Frontal cortex (tissue), 4 donors: ENCODE data around the gene DMAC2L. TPM values are rescaled to one million over a fixed set of nuclear protein-coding genes. Genes with fewer than 3 reads are reported as not detected.
"Not testable (repeated sequence)": the region's sequence is repeated elsewhere in the genome, so short reads cannot be mapped to it uniquely, and the experiment has no call there.

Source experiments
- DNase-seq, 2 donors: peaks; one replicate each; pipeline ENCODE4 v3.0.0; 2012; ENCODE audit warnings: low spot score in 2 of 2
- FAIRE-seq: peaks from 2 replicates; lab custom pipeline; 2012; peaks lifted over from hg19 to GRCh38; lab: Jason Lieb, UNC
- total RNA-seq: library from RNA; depleted of rRNA; stranded (reverse); fragments of >200 nt; gene quantifications from one replicate; pipeline ENCODE4 v1.2.3, GENCODE V29; 2014
- donor health status: control.
- donor health status: control.
- donor health status: control.

The DMAC2L gene
- total RNA-seq = 7.7 TPM

GRCh38 chr14:50311972-50312733, at the start of gene DMAC2L, which contains the start of gene L2HGDH:
TSS of gene DMAC2L (plus strand) at chr14:50312324. CDS start at chr14:50321488, 9,164 bp downstream.
TSS of gene L2HGDH (minus strand) at chr14:50312229. CDS start at chr14:50312150, 79 bp downstream.
- DNase-seq (peak; percentile 96 to 97), FAIRE-seq (no peak)

GRCh38 chr14:50262865-50263264, 49.3 kb upstream of the DMAC2L start:
- DNase-seq (no peak), FAIRE-seq (no peak)

DNA sequence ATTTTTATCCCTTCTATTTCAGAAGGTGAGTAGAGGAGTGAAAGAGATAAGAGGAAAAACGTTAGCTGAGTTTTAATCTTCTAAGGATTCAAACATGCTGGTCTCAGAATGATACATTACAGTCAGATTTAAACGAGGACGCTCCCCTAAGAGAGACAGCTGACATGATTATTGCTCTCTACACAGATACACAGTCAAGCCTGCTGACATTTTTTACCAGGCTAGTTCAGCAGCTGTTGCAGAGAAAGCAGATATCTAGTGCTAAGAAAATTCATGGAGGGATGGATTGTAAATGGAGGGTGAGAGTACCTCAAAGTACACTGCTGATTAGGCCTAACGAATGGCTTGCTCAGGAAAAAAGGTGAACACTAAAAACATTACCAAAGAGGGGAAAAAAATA, 48.8 kb upstream of the DMAC2L start:
- DNase-seq = no peak
- FAIRE-seq = no peak

DNA sequence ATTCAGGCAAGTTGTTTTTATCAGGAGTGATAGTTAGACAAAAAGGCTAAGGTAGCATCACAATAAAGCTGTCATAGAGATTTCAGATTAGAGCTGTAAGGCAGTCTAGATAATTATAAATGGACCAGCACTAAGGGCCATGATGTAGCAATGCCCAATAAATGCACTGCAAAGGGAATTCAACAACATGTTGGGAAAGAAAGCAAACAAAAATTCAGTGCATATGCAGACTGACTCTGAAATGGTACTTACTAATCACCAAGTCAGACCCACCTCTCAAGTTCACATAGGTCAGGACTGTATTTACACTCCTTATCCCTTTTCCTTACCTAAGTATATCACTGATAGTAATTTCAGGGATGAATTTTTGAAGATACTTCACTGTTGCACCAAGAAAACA, 47.1 kb upstream of the DMAC2L start:
- DNase-seq = no peak
- FAIRE-seq = no peak

GRCh38 chr14:50270932-50271331, 41.2 kb upstream of the DMAC2L start:
- FAIRE-seq = no peak
- no peak for DNase-seq

DNA sequence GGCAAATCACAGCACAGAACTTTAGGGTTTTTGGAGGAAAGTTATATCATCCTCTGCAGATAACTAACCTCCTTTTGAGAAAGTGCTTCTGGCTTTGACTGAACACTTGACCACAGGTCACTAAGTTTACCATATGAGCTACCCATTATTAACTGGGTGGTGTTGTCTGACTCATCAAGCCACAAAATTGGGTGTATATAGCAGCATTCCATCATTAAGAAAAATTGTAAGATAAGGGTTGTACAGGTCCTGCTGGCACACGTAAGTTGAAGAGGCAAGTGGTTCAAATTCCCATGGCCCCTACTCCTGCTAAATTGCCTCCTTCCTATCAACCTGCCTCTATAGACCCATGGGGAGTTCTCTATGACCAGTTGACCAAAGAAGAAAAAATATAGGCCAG, 39.6 kb upstream of the DMAC2L start:
- DNase-seq = no peak
- FAIRE-seq = no peak

DNA sequence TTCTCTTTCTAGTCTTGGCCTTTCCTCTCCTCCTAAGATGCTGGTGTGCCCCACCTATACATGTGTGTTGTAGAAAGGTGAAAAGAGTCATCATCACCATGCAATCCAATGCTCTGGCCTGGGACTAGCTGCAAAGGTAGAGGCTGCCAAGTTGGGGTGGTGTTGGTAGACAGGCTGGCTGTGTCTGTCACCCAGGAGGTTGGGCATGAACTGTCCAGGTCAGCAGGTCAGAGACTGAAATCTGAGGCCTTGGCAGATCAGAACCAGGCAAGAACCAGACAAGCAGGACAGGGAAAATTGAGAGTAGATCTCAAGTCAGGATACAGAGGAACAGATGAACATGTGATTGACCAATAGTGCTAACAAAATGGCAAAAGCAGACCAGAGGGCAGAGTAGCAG, 26.3 kb upstream of the DMAC2L start:
- no peak for FAIRE-seq

GRCh38 chr14:50288146-50288545, 24.0 kb upstream of the DMAC2L start:
- FAIRE-seq (no peak), DNase-seq (no peak)

More for the DNA sequence above, 26.3 kb upstream of the DMAC2L start:
- DNase-seq = no peak

DNA sequence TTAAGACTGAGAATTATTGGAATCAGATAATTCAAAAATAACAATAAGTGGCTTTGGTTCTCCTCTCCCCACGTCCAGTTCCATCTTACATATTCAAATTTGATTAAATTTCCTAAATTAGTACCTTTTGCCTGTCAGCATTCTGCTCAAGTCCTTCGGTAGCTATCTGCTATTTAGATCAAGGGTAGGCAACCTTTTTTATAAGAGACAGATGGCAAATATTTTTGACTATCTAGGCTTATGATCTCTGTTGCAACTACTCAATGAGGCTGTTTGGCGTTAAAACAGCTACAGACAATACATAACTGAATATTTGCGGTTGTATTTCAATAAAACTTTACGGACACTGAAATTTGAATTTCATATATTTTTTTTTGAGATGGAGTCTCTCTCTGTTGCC, 21.8 kb upstream of the DMAC2L start:
- no peak for FAIRE-seq
- no peak for DNase-seq

DNA sequence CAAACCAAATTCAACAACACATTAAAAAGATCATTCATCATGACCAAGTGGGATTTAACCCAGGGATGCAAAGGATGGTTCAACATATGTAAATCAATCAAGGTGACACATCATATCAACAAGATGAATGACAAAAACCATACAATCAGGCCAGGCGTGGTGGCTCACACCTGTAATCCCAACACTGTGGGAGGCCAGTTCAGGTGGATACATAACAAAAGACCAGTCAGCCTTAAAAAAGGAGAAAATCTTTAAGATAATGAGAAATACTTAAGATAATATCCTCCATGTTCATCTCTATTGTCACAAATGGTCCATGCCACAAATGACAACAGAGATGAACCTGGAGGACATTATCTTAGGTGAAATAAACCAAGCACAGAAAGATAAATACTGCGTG, 12.5 kb upstream of the DMAC2L start:
- no peak for DNase-seq
- FAIRE-seq = no peak

GRCh38 chr14:50301914-50302313, 10.2 kb upstream of the DMAC2L start:
- FAIRE-seq = no peak
- no peak for DNase-seq

- FAIRE-seq (no peak), DNase-seq (no peak)
Observed at GRCh38 chr14:50303744-50304471, 8.2 kb upstream of the DMAC2L start.

DNA sequence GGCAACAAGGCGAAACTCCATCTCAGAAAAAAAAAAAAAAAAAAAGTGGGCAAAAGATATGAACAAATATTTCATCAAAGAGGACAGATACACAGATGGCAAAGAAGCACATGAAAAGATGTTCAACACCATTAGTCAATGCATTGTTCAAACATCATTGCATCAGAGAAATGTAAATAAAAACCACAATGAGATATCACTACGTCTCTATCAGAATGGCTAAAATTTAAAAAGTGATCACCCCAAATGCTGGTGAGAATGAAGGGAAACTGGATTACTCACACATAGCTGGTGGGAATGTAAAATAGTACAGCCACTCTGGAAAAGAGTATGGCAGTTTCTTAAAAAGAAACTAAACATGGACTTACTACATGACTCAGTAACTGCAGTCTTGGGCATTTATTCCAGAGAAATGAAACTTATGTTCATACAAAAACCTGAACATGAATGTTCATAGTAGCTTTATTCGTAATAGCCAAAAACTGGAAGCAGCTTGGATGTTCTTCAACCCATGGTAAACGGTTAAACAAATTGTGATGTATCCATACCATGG, 3.7 kb upstream of the DMAC2L start:
- DNase-seq (no peak), FAIRE-seq (no peak)

- FAIRE-seq (no peak), DNase-seq (no peak)
Observed at GRCh38 chr14:50310445-50310844, 1.7 kb upstream of the DMAC2L start.

GRCh38 chr14:50311337-50311971, 670 bp upstream of the DMAC2L start:
- FAIRE-seq (no peak), DNase-seq (peak in 1 of 2 donors; percentile 18)

DNA sequence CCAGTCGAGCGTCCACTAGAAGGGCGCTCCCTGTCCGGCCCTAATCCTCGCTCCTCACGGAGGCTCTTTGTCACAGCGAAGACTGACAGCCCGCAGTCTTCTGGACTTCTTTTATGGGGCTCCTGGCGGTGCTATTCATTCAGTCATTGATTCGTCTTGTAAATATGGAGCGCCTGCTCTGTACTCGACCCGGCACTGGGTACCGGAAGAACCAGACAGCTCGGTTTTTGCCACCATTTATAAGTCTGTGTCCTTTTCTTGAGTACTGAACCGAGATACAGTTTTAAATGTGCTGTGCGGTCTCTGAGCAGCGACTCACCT, 570 bp downstream of the DMAC2L start:
- DNase-seq (no peak), FAIRE-seq (no peak)

DNA sequence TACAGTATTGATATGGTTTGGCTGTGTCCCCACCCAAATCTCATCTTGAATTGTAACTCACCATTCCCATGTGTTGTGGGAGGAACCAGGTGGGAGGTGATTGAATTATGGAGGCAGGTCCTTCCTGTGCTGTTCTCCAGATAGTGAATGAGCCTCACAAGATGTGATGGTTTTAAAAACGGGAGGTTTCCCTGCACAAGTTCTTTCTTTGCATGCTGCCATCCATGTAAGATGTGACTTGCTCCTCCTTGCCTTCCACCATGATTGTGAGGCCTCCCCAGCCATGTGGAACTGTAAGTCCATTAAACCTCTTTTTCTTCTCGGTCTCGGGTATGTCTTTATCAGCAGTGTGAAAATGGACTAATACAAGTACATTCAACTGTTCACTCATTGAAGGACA, 2.0 kb downstream of the DMAC2L start:
- not testable (repeated sequence) for DNase-seq, FAIRE-seq

- DNase-seq = peak in 1 of 2 donors; percentile 37
Observed at GRCh38 chr14:50318031-50318626, 6.0 kb downstream of the DMAC2L start.

DNA sequence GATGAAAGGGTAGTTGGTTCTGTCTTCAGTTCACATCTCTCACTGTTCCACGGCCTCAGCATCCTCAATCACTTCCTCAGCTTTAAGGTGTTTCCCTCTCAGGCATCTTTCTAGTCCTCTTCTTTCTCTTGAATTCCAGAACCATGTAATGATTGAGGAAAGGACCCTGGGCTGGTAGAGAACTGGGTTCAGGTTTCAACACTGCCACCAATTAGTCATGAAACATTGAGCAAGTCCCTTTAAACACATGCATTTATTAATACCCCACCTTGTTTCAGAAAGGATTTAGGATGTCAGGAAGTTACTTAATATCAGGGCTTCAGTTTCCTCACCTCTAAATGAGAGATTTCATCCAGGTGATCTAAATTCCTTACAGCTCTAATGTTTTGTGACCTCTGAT, 7.2 kb downstream of the DMAC2L start:
- DNase-seq (no peak), FAIRE-seq (no peak)

More at GRCh38 chr14:50318031-50318626, 6.0 kb downstream of the DMAC2L start:
- FAIRE-seq = peak; percentile 65

- FAIRE-seq = no peak
- DNase-seq = no peak
Observed at GRCh38 chr14:50319721-50320120, 7.6 kb downstream of the DMAC2L start.
